ENCODE measurements around the gene SSX4B.
"Not testable (repeated sequence)": the region's sequence is repeated elsewhere in the genome, so short reads cannot be mapped to it uniquely, and the experiment has no call there.

The SSX4B gene, protein sequence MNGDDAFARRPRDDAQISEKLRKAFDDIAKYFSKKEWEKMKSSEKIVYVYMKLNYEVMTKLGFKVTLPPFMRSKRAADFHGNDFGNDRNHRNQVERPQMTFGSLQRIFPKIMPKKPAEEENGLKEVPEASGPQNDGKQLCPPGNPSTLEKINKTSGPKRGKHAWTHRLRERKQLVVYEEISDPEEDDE

DNA sequence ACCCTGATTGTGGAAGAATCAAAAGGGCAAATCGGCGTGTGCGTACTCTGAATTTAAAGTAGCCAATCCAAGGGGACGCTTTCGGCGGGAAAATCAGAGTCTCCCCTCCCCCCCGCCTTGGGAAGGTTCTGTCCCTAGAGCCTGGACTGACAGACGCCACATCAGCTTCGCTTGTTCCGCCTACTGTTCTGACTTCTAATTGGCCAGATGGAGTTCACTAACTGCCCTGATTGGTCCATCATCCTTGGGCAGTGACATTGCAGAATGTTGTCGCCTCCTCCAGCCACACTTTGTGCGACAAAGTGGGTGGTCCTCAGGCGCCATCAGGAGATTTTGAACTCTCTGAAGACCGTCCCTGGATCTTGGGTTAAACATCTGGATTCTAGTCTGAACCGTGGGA, at the start of gene SSX4B:
Gene SSX4B (minus strand): TSS at position 101 of the 400 bp plus-strand sequence. CDS start 588 bp downstream, outside the sequence.
- not testable (repeated sequence) for DNase-seq

DNA sequence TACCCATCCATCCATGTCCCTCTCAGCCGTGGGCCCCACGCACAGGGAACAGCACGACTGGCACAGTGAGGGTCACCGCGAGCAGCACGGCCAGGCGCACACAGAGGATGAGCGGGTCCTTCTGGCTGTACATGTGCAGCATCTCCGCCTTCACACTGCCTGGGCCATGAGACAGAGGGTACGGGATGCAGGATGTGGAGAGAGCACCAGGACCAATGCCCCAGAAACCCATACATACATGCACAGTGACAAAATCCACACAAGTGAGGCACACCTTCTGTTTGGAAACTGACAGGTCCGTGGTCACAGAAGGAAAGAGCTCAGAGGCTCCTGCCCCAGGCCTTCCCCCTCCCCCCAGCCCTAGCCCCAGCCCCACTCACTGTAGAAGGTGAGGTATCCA, 48.8 kb upstream of the SSX4B start:
- DNase-seq: no peak

DNA sequence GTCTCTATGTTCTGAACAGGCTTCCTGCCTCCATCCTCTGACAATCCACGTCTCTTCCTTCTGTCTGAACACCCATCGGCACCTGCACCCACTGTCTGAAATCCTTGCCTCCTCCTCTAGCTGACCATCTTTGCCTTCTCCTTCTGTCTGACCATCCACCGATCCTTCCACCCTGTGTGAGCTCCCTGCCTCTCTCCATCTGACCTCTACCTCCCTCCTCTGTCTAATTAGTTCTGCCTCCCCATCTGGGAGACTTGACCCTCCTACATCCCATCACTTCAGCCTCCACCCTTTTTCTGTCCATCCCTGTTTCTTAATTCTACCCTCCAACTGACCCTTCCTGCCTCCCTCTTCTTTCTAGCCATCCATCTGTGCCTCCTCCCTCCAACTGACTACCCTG, 48.3 kb upstream of the SSX4B start:
- no peak for DNase-seq

DNA sequence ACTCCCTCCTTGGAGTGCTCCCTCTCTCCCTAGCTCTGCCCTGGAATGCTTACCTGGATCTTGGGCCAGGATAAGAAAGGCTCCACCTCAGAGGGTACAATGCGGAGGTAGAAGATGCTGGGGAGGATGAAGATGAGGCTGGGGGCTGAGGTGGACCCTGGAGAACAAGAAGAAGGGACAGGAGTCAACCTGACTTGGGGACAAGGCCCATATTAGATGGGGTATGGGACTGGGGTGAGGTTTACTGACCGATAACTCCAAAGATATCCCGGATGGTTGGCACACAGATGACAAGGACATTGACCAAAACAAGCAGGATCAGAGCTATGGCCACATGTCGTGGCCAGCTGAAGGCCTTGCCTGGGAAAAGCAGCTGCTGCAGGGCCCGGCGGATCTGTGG, 47.7 kb upstream of the SSX4B start:
- no peak for DNase-seq

DNA sequence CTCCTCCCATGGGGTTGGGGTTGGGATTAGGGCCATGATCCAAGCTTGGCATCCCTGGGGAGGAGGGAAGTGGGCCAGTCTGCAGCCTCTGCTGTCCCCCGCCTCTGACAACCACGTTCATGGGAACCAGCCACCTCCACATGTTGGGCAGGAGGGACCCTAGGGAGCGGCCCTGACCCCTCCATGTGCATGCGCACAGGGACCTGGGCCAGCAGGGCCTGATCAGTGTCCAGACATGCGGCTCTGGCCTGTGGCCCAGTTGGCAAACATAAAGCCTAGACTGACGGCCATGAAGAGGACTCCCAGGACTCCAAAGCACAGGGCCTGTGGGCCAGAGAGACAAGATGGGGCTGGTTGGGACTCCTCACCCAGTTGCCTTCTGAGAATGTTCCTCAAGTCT, 47.0 kb upstream of the SSX4B start:
- no peak for DNase-seq

DNA sequence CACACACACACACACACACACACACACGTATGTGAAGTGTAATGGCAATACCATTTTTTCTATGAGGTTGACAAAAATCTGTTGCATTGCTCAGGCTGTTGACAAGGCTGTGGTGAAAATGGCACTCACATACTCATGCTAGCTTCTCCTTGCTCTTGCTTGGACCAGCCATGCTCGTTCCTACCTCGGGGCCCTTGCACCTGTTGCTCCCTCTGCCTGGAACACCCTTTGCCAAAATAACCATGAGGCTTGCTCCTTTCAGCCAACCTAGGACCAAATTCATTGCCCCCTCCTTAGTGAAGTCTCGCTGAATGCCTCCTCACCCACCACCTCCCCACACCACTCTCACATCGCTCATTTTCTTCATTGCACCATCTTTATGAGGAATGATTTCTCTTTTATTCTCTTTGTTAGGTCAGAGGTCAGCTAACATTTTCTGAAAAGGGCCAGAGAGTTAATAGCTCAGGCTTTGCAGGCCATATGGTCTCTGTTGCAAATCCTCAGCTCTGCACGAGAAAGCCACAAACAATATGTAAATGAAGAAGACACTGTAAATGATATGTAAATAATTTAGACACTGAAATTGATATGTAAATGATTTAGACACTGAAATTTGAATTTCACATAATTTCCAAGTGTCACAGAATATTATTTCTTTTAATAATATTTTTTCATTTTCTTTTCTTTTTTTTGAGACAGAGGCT, 45.0 kb upstream of the SSX4B start:
- no peak for DNase-seq

DNA sequence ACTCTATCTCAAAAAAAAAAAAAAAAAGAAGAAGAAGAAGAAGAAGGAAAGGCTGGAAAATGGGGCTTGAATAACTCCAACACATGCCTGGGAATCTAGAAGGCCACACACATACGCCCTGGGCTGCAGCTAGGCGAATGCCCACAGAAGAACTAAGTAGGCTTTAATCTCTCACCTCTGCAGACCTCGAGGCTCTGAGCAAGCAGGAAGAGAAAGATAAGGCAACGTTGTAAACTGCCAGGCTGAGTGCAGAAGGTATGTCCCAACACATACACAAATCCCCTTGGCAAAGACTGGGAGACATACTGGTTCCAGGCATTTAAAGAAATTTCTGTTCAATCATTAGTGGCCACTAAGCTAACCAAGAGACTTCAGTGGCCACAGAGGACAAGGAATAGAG, 39.9 kb upstream of the SSX4B start:
- DNase-seq: no peak

DNA sequence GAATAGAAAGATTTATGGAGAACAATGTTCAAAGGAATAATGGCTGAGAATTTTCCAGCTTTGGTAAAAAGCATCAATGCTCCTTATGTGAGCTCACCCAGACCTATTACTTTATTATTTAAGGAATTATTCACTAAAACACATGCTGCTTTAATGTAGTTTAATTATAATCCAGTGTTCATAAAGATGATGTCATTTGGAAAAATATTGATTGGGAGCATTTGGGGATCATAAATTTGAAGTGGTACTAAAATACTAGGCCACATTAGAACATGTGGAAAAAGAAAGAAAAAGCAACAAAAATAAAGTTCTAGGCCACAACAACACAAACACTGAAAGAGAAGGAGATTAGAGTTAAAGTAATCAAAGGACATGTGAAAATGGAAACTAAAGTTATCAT, 38.3 kb upstream of the SSX4B start:
- DNase-seq: no peak

DNA sequence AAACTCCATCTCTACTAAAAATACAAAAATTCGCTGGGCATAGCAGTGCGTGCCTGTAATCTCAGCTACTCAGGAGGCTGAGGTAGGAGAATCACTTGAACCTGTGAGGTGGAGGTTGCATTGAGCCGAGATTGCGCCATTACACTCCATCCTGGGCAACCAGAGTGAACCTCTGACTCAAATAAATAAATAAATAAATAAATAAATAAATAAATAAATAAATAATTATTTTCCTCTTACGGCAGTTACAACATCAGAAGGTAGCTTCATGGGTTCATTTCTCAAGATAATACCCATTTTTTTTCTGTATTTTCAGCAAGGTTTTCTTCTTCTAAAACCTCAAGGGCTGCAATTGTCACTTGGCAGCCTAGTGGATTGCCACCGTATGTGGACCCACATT, 35.4 kb upstream of the SSX4B start:
- DNase-seq: not testable (repeated sequence)

DNA sequence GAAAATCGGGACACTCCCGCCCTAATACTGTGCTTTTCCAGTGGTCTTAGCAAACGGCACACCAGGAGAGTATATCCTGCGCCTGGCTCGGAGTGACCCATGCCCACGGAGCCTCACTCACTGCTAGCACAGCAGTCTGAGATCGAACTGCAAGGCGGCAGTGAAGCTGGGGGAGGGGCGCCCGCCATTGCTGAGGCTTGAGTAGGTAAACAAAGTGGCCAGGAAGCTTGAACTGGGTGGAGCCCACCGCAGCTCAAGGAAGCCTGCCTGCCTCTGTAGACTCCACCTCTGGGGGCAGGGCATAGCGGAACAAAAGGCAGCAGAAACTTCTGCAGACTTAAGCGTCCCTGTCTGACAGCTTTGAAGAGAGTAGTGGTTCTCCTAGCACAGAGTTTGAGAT, 22.0 kb upstream of the SSX4B start:
- DNase-seq: not testable (repeated sequence)

DNA sequence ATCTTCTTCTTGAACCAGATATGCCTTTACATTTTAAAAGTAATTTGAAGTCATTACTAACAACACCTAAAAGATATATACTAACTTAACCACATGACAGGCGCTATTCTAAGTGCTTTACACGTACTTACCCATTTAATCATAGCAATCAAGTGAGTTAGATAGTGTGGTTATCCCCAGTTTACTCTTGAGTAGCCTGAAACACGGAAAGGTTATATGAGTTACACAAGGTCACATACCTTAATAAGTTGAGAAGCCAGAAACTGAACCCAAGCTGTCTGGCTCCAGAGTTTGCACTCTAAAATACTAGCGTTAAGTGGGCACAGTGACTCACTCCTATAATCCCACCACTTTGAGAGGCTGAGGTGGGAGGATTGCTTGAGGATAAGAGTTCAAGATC, 18.4 kb upstream of the SSX4B start:
- DNase-seq: not testable (repeated sequence)

DNA sequence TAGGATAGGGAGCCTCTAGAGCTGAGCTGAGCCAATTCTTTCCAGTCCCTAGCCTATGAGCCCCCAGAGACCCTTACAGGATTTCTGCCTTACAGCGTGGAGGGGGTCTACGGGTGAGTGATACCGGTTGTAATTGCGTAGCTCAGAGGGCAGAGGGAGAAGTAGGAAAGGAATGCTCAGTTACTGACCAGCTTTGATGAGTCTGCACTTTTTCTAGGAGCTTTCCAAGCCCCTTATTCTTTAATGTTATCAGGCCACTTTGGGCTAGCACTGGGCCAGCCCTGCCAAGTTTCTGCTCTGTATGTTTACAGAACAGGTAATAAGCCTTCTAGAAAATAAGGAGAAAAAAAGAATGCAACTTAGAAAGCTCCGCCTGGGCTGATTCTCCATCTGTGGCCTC, 17.8 kb upstream of the SSX4B start:
- not testable (repeated sequence) for DNase-seq

DNA sequence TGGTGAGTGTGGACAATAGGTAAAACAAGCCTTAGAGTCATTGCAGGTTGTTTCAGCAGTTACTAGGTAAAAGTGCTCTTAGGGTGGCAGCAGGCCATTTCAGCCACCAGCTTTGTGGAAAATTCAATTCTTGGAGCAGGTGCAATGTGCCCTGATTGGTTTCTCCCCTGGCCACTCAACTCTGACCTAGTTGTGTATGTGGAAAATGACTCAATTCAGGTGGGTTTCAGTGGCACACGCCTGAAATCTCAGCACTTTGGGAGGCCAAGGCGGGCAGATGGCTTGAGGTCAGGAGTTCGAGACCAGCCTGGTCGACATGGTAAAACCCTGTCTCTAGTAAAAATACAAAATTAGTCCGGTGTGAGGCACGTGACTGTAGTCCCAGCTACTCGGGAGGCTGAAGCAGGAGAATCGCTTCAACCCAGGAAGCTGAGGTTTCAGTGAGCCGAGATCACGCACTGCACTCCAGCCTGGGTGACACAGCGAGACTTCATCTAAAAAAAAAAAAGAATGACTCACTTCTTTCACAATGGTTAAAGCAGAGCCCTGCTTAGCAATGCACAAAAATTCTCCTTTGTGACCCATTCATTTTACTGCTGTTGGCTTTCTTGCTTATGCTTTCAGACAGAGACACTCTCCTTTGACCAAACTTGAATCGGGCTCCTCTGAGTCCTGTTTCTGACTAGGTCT, 15.4 kb upstream of the SSX4B start:
- not testable (repeated sequence) for DNase-seq

DNA sequence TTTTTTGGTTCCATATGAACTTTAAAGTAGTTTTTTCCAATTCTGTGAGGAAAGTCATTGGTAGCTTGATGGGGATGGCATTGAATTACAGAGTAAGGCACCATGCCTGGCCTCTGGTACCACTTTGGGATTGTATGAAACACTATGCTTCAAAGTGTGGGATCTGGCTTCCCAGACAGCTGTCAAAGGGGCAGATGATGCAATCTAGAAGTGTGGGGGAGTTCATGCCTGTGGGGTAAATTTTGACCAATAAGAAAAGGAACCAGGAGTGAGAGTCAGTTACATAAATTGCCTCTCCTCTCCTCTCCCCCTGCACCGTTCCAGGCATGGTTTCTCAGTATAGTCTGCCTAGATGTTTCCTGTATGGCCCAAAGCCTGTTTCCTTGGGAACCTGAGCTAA, 13.9 kb downstream of the SSX4B start:
- DNase-seq: not testable (repeated sequence)

DNA sequence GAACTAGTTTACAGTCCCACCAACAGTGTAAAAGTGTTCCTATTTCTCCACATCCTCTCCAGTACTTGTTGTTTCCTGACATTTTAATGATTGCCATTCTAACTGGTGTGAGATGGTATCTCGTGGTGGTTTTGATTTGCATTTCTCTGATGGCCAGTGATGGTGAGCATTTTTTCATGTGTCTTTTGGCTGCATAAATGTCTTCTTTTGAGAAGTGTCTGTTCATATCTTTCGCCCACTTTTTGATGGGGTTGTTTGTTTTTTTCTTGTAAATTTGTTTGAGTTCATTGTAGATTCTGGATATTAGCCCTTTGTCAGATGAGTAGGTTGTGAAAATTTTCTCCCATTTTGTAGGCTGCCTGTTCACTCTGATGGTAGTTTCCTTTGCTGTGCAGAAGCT, 14.8 kb downstream of the SSX4B start:
- not testable (repeated sequence) for DNase-seq

DNA sequence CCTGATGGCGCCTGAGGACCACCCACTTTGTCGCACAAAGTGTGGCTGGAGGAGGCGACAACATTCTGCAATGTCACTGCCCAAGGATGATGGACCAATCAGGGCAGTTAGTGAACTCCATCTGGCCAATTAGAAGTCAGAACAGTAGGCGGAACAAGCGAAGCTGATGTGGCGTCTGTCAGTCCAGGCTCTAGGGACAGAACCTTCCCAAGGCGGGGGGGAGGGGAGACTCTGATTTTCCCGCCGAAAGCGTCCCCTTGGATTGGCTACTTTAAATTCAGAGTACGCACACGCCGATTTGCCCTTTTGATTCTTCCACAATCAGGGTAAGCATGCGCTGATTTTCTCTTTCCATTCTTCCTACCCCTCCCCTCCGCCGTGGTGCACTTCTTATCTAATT, 28.5 kb downstream of the SSX4B start, which contains the start of gene SSX4:
Gene SSX4 (plus strand): TSS at position 301 of the 400 bp plus-strand sequence. CDS start 515 bp downstream, outside the sequence.
- DNase-seq: not testable (repeated sequence)

DNA sequence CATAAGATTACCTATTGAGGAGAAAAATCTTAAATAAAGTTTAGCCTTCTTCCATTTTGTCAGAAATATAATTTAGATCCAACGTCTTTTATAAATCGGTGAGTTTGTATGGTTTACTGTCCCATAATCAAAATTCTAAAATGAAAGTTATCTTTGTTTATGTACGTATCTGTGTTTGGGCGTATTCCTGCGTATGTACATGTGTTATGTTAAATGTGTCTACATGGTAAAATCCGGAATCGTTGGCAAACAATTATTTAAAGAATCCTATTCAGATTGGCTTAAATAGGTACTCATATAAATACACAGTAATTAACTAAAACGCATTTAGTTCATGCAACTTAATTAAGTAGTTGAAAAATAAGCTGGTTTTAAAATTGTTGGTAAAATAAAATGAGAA, 41.4 kb downstream of the SSX4B start:
- DNase-seq: not testable (repeated sequence)

DNA sequence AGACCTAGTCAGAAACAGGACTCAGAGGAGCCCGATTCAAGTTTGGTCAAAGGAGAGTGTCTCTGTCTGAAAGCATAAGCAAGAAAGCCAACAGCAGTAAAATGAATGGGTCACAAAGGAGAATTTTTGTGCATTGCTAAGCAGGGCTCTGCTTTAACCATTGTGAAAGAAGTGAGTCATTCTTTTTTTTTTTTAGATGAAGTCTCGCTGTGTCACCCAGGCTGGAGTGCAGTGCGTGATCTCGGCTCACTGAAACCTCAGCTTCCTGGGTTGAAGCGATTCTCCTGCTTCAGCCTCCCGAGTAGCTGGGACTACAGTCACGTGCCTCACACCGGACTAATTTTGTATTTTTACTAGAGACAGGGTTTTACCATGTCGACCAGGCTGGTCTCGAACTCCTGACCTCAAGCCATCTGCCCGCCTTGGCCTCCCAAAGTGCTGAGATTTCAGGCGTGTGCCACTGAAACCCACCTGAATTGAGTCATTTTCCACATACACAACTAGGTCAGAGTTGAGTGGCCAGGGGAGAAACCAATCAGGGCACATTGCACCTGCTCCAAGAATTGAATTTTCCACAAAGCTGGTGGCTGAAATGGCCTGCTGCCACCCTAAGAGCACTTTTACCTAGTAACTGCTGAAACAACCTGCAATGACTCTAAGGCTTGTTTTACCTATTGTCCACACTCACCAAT, 43.9 kb downstream of the SSX4B start:
- DNase-seq: not testable (repeated sequence)

DNA sequence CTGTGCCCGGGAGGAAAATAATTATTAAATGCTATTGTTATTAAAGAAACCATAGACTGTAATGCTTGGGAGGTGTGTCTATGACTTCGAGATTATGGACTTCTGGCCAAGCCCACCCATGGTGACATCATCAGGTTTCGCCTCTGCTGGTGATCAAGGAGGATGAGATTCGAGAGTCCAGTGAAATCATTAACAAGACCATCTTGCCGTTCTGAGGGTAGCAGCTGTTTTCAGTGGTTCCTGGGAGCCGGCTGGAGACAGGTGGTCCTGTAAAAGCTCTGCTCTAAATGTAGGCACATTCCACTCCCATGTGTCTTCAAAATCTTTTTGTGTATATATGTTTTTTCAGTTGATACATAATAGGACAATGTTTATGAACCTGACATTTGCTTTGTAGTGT, 52.5 kb downstream of the SSX4B start:
- DNase-seq: not testable (repeated sequence)

DNA sequence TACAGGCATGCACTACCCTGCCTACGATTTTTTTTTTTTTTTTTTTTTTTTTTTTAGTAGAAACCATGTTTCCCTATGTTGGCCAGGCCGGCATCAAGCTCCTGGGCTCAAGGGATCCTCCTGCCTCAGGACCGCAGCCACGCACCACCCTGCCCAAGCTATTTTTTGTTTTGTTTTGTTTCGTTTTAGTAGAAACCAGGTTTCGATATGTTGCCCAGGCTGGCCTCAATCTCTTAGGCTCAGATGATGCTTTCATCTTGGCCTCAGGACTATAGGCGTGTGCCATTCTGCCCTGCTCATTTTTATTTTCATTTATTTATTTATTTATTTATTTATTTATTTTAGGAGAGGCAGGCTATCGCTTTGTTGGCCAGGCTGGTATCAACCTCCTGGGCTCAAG, 54.1 kb downstream of the SSX4B start:
- DNase-seq: no peak

DNA sequence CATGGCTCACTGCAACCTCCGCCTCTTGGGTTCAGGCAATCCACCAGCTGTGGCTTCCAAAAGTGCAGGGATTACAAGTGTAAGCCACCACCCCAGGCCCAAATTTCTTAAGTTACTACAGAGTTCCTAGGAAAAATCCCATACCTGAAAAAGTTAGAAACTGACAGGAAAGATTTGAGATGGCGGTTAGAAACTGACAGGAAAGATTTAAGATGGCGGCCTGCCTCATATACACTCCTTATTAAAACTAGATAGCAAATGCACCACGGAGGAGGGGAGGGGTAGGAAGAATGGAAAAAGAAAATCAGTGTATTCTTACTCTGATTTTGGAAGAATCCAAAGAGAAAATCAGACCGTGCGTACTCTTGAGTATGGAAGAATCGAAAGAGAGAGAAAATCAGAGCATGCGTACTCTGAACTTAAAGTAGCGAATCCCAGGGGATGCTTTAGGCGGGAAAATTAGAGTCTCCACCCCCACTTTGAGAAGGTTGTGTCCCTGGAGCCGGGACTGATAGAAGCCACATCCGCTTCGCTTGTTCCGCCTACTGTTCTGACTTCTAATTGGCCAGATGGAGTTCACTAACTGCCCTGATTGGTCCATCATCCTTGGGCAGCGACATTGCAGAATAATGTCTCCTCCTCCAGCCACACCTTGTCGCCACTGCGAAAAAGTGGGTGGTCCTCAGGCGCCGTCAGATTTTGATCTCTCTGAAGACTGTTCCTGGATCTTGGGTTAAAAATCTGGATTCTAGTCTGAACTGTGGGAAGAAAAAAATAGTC, 55.3 kb downstream of the SSX4B start, which contains the start of gene SSX3:
Gene SSX3 (minus strand): TSS at position 389 of the 780 bp plus-strand sequence. CDS start 1,454 bp downstream, outside the sequence.
- DNase-seq: not testable (repeated sequence)

Measured in CD4-positive, alpha-beta T cell treated with Interleukin-6 for 4 hours (primary cell).